Mucosa of rectum (tissue), 2 donors: ENCODE results near the gene SFRP5.

Experiments used
- H3K27ac ChIP-seq, 2 donors: one replicate each; pipeline ENCODE4 v1.7.0; 2013; ENCODE audit warnings: inconsistent platforms in 2 of 2, low read depth in 2 of 2, low read length in 2 of 2
- H3K27me3 ChIP-seq, 2 donors: one replicate each; pipeline ENCODE4 v1.7.0; 2013; ENCODE audit warnings: low read length in 2 of 2; ENCODE audit not compliant: control insufficient read depth in 2 of 2, insufficient read depth in 2 of 2
- H3K36me3 ChIP-seq, 2 donors: one replicate each; pipeline ENCODE4 v1.7.0; 2013; ENCODE audit warnings: low read length in 2 of 2; ENCODE audit not compliant: control insufficient read depth in 2 of 2, insufficient read depth in 2 of 2
- H3K4me1 ChIP-seq, 2 donors: one replicate each; pipeline ENCODE4 v1.7.0; 2013; ENCODE audit warnings: low read length in 2 of 2, mild to moderate bottlenecking in 1 of 2; ENCODE audit not compliant: control insufficient read depth in 2 of 2, insufficient read depth in 2 of 2
- H3K4me3 ChIP-seq, 2 donors: one replicate each; pipeline ENCODE4 v1.7.0; 2013; ENCODE audit warnings: low read length in 2 of 2
- H3K9ac ChIP-seq, 2 donors: one replicate each; pipeline ENCODE4 v1.7.0; 2013; ENCODE audit warnings: low read length in 2 of 2, low read depth in 1 of 2, mild to moderate bottlenecking in 1 of 2
- H3K9me3 ChIP-seq, 2 donors: one replicate each; pipeline ENCODE4 v1.7.0; 2013; ENCODE audit warnings: low read length in 2 of 2; ENCODE audit not compliant: control insufficient read depth in 2 of 2
- donor health status: healthy.
- donor health status: Normal muscosa, but diverticular disease.

SFRP5 gene

GRCh38 chr10:97777143-97777542, 5.3 kb upstream of the SFRP5 start:
- Histone ChIP-seq H3K4me1 (no peaks in the 10 kb centered on the region), H3K36me3 (no peaks in the 10 kb centered on the region), H3K4me3 (no peak overlapping the region), H3K9ac (no peak overlapping the region), H3K27me3 (peaks cover 10 to 16% of the 10 kb centered on the region in 2 donors), H3K27ac (no peak overlapping the region), H3K9me3 (no peaks in the 10 kb centered on the region)

GRCh38 chr10:97774811-97775294, 3.1 kb upstream of the SFRP5 start:
- Histone ChIP-seq H3K27ac (no peak overlapping the region), H3K27me3 (peaks cover 24 to 30% of the 10 kb centered on the region in 2 donors), H3K36me3 (no peaks in the 10 kb centered on the region), H3K4me1 (no peaks in the 10 kb centered on the region), H3K9ac (no peak overlapping the region), H3K9me3 (no peaks in the 10 kb centered on the region), H3K4me3 (no peak overlapping the region)

DNA sequence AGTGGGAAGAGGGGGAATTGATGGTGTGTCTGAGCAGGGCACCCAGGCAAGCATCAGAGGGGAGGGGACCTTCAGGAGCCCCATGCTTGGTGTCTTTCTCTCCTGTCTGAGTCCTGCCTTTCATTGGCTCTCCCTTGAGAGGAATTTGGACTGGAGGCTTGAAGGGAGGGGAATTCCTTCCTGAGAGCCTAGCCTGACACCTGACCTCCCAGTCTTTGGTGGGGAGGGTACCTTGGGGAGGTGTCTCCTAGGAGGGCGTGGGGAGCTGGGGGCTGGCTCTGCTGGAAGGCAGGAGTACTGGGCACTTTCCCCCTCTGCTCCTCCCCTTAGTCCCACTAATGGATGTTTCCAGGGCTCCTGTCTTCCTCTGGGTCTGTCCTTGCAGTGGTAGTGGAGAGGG, 1.3 kb upstream of the SFRP5 start:
- no peak overlapping the region for H3K27ac ChIP-seq
- H3K36me3 ChIP-seq: no peaks in the 10 kb centered on the region
- no peak overlapping the region for H3K4me3 ChIP-seq
- H3K9ac ChIP-seq: no peak overlapping the region
- no peaks in the 10 kb centered on the region for H3K9me3 ChIP-seq
- no peaks in the 10 kb centered on the region for H3K4me1 ChIP-seq
- peaks cover 30 to 37% of the 10 kb centered on the region in 2 donors for H3K27me3 ChIP-seq

- Histone ChIP-seq H3K27ac (no peak overlapping the region), H3K36me3 (no peaks in the 10 kb centered on the region), H3K9ac (no peak overlapping the region), H3K27me3 (peaks cover 30 to 37% of the 10 kb centered on the region in 2 donors), H3K9me3 (no peaks in the 10 kb centered on the region), H3K4me1 (no peaks in the 10 kb centered on the region), H3K4me3 (no peak overlapping the region)
Measured at GRCh38 chr10:97771055-97771891, 526 bp downstream of the SFRP5 start.

- Histone ChIP-seq H3K27ac (no peak overlapping the region), H3K4me1 (no peaks in the 10 kb centered on the region), H3K9ac (no peak overlapping the region), H3K9me3 (no peaks in the 10 kb centered on the region), H3K4me3 (no peak overlapping the region), H3K36me3 (no peaks in the 10 kb centered on the region), H3K27me3 (peaks cover 30 to 37% of the 10 kb centered on the region in 2 donors)
Measured at GRCh38 chr10:97770255-97770654, 1.5 kb downstream of the SFRP5 start.

GRCh38 chr10:97768322-97769315, 3.2 kb downstream of the SFRP5 start:
- no peaks in the 10 kb centered on the region for H3K9me3 ChIP-seq
- H3K36me3 ChIP-seq: no peaks in the 10 kb centered on the region
- no peak overlapping the region for H3K9ac ChIP-seq
- H3K27me3 ChIP-seq: peaks cover 30 to 33% of the 10 kb centered on the region in 2 donors
- no peak overlapping the region for H3K4me3 ChIP-seq
- peaks cover 0 to 3% of the 10 kb centered on the region in 2 donors for H3K4me1 ChIP-seq
- no peak overlapping the region for H3K27ac ChIP-seq

GRCh38 chr10:97766996-97767924, 4.5 kb downstream of the SFRP5 start:
- no peak overlapping the region for H3K9ac ChIP-seq
- peaks cover 21 to 22% of the 10 kb centered on the region in 2 donors for H3K27me3 ChIP-seq
- H3K27ac ChIP-seq: no peak overlapping the region
- peaks cover 0 to 3% of the 10 kb centered on the region in 2 donors for H3K4me1 ChIP-seq
- H3K36me3 ChIP-seq: peaks cover 0 to under 1% of the 10 kb centered on the region in 2 donors
- H3K4me3 ChIP-seq: no peak overlapping the region
- no peaks in the 10 kb centered on the region for H3K9me3 ChIP-seq

- Histone ChIP-seq H3K4me3 (no peak overlapping the region), H3K27ac (no peak overlapping the region), H3K27me3 (peaks cover 14 to 19% of the 10 kb centered on the region in 2 donors), H3K4me1 (peaks cover 0 to 3% of the 10 kb centered on the region in 2 donors), H3K9me3 (no peaks in the 10 kb centered on the region), H3K36me3 (peaks cover 2 to 8% of the 10 kb centered on the region in 2 donors), H3K9ac (no peak overlapping the region)
Measured at GRCh38 chr10:97766106-97766810, 5.5 kb downstream of the SFRP5 start.

GRCh38 chr10:97765201-97765600, 6.6 kb downstream of the SFRP5 start:
- Histone ChIP-seq H3K9me3 (no peaks in the 10 kb centered on the region), H3K4me3 (no peak overlapping the region), H3K36me3 (peaks cover 10 to 17% of the 10 kb centered on the region in 2 donors), H3K27me3 (peaks cover 6 to 8% of the 10 kb centered on the region in 2 donors), H3K4me1 (peaks cover 0 to 3% of the 10 kb centered on the region in 2 donors), H3K9ac (no peak overlapping the region), H3K27ac (no peak overlapping the region)
